Astrocyte of the hippocampus (primary cell): ENCODE data around the gene ARHGAP24.

Source experiments
- DNase-seq: peaks from one replicate; pipeline ENCODE4 v3.0.0; 2011; ENCODE audit warnings: low read depth, low spot score

The ARHGAP24 gene

DNA sequence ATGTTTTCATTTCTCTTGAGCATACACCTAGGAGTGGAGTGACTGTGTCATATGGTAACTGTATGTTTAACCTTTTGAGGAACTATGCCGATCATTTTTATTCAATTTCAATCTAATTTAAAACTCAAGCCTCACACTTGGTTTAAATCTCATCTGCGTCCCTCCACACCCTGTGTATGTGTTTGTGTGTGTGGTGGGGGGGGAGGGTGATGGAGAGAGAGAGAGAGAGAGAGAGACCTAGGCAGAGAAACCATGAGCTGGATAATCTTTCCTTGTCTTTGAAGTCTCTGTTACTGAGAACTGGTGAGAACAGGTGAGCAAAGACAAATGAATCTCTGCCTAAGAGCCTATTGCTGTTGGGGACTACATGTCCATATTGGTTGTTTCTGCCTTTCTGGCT lies 105.0 kb downstream of the ARHGAP24 start:
- DNase-seq = no peak

DNA sequence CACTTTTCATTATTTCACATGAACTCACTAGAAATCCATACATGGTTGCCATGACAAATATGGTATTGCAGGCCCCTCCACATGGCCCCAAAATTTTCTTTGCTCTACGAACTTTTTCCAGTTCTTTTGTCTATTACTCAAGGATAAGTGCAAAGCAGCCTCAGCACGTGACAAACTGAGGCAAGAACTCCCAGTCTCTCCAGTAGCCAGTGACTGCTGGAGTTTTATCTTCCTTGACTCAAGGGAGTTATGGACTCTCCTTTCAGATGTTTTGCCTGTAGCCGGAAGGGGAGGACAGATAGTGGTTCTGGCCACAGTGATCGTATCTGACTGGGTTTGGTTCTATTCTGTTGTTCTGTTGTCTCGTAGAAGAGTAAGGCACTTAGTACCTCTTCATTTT lies 105.5 kb downstream of the ARHGAP24 start:
- no peak for DNase-seq

DNA sequence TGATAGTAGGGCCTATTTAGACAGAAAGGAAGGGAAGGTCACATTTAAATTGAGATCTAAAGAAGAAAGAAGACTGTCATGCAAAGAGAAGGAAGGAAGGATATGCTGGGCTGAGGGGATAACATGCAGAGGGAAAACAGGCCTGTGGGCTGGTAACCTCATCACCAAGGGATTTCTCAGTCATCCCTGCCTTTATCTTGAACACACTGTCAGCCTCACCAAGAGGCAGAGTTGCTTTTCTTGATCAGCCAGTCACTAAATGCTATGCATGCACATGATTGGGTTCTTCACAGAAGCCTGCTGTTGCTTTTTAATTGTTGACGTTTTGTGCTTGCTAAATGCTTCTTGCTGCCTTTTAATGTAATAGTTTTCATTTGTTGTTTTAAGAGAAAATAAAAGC lies 113.0 kb downstream of the ARHGAP24 start:
- no peak for DNase-seq

DNA sequence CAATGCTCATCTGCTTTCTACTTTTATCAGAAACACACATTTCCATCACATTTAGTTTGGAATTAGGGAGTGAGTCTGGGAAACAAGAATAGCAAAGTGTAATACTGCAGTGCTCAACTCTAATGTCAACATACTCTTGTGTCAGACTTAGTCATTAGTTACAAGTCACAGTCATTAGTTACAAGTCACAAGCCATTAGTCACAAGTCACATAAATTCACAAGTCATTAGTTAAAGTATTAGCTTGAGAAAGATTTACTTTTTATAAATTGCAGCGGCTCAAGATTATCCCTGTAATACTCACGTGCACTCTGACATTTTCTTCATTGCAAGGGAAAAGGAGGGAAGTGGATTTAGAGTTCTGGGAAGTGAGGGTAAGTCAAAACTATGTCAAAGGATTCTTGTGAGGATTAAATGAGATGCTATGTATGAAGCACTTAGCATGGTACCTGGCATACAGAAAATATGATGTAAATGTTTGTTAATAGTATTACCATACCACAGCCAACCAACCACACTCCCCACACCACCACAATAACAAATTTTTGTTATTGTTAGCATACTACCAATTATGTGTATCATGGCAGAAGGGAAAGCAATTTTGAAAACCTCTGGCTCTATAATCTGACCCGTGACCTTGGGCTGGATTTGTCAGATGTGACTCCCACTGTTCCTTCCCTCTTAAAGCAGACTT lies 116.6 kb downstream of the ARHGAP24 start:
- no peak for DNase-seq

DNA sequence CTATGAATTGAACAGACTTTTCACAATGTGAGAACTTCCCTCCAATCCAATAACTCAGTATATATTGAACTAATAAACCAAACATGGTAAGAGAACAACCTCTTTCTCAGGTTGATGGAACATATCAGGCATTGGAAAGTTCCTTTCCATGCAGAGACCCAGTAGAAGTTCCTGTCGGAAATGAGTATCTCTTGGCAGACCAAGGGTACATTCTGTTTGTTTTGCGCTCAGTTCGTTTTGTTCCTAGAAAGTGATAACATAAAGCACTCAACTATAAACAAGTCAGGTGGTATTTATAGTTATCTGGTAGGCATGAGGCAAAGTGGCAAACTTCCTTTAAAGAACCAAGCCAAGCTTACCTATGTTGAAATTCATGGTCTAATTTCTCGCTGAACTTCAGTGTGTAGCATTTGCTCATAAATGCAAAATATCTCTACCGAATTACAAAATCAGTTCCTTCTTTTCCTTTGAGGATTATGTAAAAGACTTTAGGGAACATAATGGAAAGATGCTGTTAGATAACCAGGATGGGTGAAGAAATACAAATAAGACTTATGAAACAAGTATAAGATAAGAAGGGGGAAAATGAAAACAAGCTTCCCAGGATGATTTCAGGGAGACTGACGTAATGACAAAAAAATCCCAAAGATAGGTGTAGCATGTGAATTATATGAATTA lies 120.3 kb downstream of the ARHGAP24 start:
- no peak for DNase-seq

DNA sequence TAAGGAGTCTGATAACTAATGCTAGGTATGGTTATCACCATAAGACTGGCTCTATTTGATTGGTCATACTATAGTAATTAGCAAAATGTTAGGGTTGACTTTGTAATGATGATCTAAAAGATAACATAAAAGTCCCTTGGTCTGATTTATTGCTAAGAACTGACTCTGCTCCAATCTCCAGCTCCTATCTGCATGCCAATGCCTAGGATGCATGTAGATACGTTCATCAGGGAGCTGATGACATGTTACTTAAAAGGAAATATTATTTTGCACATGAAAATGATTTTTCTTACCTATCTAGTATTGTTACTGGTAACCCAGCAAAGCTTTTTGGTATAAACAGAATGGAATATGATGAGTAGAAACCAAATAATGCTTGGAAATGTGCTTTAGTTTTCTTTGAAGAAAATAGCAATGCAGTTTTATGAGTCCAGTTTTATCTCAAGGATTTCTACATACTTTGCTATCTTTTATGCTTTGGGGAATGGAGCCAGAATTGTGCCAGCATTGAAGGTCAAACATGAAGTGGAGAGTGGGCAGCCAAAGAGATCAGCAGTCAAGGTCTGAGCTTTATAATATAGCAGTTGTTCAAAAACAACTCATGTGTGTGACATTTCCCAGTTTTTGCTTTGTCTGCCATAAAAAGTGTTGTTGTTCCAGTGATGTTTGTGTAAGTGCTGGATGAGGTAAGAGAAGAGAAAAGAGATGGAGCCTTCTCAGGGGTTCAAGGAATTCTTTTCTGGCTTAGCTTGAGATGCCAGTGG lies 121.0 kb downstream of the ARHGAP24 start:
- DNase-seq = no peak

DNA sequence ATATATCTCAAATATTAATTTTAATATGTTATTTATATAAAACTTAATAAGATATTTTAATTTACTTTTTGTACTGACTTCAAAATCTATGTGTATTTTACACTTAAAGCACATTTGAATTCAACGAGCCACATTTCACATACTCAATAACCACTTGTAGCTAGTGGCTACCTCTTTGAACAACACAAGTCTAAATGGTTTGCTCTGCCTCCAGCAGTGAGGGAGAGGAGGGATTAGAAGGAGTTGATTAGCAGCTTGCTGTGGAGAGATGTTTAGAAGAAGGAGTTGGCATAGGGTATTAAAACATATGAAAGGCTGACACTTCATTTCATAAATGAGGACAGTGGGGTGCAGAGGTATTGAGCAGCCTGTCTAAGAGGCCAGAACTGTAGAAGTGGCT lies 124.0 kb downstream of the ARHGAP24 start:
- no peak for DNase-seq

DNA sequence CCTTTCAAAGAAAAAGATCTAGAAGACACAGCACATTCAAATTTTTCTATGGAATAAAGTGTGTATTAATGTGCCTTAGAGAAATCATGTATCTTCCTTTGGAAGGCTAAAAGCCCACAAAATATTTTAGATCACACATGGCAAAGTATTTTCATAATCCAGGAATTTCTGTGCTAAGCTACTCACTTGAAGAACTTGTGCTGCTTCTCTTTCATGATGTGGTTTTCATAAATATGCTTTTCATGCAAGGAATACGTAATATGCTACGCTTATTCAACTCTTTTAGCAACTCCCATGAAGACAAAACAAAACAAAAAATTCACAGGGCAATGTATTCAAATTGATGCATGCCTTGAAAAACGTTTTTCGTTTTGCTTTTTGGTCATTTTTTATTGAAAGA lies 125.6 kb downstream of the ARHGAP24 start:
- DNase-seq = no peak

DNA sequence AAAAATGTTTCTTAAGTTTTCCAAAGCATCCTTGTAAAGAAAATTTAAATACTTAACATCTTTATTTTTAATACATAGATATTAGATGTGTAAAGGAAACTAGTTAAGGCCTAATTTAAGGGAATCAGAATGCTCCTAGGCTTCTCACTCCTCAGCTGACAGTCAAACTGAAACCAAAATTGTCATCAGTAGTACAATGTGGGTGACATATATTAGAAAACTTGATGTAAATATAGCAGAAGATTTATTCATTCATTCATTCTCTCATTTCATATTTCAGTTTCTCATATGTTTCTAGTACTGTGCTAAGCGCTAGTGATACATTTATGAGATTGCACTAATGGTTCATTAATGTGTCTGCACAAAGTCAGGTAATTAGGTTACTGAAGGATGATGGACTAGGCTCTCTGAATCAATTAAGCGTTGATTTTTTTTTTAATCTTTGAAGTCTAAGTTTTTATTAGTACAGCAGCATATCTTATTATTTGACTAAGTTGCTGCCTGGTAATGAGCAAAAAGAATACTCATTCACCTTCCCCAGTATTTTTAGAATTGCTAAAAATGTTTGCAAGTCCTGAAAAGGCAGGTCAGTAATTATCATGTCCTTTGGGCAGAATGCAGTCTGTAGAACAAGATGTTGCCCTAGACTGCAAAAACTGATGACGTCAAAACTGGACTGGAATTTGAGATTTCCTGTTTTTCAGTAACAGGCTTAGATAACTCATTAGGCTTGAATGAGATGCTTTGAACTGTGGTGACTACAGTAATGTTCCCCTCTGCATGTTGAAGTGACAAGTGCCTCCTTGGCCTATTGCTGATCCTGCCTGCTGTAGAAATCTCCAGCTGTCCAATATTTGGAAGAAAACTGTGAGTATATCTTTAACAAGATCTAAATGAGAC lies 128.7 kb downstream of the ARHGAP24 start:
- DNase-seq = no peak

DNA sequence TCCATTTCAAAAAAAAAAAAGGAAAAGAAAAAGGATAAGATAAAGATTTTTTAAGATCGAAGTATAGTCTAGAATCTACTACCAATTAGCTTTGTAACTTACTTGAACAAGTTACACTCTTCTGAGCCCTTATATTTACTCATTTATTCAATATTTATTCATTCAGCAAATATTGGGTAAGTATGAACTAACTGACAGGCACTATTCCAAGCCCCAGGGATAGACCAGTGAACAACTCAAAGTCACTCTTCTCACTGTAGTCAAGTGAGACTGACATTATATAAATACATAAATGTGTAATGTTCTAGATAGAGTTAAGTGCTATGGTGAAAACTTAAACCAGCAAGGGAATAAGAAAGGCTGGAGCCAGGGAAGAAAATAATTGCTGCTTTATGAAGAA lies 131.6 kb downstream of the ARHGAP24 start:
- DNase-seq = no peak

DNA sequence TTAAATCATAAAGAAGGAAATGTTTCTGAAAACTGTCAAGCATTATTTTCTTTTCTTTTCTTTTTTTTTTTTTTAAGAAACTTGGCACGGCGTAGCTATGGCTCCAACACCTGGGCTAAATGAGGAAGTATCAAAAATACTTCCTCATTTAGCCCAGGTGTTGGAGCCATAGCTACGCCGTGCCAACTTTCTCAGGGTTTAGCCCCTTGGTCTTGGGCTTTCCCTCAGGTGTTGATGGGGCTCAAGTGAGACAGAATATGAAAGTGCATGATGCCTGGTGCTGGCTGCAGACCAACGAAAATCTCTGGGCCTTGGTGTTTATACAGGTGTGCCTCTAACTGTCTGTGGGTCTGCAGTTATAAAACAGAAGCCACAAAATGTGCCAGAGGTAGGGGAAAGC lies 132.7 kb downstream of the ARHGAP24 start:
- no peak for DNase-seq

DNA sequence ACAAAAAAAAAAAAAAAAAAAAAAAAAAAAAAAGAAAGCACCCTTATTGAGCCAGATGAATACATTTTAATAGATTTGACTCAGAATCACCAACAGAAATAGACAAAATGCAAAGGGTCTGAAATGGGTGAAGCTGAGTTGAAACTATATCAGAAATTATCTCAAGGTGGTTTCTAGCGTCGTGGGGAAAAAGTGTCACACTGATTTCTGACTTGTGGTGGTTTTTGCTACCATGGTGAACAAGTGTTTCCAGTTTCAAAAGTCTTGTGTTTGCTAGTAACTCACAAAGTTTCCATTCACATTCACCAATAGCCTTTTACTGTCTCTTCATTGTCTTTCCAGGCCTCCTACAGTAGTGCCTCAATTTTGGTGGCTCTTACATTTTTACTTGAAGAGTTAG lies 135.5 kb downstream of the ARHGAP24 start:
- no peak for DNase-seq

DNA sequence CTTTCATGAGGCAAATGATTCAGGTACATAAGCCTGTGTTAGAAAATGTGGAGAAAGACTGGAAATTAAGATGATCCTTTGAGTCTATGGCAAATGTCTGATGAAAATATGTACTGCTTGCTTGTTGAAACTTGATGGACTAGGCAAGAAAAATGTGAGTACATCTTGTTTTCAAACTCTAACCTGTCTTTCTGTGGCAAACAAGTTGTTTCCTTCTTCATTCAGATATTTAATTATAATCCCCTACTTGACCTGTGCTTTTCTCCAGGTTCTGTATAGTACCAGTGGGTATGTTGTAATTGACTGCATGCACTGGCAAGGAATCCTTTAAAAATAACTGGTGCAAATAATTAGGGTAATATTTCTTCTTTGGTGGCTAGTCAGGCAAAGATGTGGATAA lies 136.7 kb downstream of the ARHGAP24 start:
- DNase-seq = no peak

DNA sequence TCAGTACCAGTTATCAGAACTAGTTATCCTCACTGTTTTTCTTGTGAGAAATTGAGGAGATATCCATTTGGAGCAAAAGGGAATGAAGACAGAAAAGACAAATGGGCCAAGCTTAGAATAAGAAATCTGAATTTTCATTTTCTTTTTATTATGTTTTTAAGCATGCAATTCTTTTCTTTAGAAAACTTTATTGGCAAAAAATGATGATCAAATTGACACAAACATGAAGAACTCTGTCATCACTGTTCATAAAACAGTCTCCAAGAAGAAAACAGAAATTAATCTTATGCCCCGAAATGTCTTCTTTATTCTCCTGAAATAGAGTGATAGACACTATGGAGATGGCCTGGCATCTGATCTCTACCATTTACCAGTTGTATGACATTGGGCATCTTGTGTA lies 139.0 kb downstream of the ARHGAP24 start:
- DNase-seq = no peak

DNA sequence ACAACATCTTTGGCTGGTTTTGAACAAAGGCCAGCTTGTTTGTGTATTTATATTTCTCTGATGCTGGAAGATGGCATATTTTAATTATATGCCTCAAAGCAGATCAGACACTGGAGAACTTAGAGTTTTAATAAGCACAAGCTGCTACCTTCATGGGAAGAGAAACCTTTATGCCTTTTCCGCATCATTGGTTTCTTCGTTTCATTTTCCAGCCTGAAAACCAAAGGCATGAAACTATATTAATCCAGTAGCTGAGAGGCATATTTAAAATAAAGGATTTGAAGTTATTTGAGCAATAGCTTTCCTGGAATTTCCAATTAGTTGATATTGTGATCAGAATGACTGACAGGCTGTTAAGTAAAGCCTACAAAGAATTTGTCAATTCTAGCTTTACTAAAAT lies 141.0 kb downstream of the ARHGAP24 start:
- DNase-seq = peak; percentile 3

DNA sequence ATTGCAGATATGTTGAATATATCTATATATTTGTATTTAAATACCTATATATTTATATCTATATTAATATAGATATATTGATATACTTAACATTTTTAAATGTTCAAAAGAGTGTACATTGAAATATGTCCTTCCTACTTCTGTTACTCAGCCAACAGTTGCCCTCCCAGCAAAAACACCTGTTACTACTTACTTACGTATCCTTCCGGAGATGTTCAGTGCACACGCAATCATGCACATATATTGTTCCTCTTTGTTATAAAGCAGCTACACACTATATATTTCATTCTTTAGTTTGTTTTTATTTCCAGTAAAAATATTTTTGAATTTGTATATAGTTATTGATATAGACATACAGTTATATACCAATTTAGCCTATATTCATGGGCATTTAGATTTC lies 142.3 kb downstream of the ARHGAP24 start:
- no peak for DNase-seq

DNA sequence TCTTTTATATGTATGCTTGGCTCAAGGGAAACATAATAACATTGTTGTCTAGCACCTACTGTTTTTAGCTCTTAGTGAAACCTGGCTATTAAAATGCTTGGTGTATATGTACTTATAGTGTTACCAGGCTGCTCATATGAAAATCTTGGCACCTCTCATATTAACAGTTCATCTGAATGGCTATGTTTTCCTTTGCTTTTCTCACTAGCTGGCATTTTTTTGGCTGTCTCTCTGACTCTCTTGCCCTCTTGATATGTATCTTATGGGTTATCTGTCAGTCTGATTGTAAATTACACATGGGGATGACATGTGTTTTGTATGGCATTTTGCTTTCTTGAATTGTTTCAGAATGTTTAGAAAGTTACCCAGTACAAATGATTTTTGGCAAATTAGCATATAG lies 158.0 kb downstream of the ARHGAP24 start:
- no peak for DNase-seq

DNA sequence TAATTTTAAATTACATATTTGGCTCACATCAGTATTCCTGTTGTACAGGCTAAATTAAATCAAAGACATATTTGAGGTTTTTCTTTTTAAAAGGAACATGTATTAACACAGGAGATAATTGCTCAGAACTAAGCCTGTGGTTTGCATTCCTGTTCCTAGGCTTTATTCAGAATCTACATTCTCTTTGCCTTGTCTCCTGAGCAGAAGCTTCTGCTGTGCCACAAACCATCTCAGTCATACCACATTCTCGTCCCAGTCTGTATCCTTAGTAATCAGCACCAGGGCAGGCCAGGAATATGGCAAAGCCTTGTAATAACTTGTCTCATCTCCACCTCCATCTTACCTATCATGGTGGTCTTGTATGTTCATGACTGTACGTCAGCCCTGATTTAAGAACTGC lies 162.8 kb downstream of the ARHGAP24 start:
- peak; percentile 32 for DNase-seq

DNA sequence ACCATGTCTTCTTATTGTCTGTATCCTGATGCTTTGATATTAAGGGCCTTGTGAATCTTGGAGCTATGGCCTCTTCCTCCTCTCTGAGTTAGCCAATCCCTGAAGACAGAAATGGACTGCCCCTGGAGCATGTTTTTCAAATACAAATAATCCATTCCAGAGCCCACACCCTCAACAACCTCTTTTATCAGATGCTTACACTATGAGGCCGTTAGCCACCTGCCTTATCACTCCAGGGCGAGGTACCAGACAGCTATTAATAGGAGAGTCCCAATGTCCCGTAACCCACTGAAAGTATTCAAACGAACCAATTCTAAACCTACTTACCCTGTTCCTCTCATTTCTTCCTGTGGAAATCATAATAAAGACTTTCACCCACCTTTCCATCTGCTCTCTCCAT lies 165.0 kb downstream of the ARHGAP24 start:
- DNase-seq = no peak

DNA sequence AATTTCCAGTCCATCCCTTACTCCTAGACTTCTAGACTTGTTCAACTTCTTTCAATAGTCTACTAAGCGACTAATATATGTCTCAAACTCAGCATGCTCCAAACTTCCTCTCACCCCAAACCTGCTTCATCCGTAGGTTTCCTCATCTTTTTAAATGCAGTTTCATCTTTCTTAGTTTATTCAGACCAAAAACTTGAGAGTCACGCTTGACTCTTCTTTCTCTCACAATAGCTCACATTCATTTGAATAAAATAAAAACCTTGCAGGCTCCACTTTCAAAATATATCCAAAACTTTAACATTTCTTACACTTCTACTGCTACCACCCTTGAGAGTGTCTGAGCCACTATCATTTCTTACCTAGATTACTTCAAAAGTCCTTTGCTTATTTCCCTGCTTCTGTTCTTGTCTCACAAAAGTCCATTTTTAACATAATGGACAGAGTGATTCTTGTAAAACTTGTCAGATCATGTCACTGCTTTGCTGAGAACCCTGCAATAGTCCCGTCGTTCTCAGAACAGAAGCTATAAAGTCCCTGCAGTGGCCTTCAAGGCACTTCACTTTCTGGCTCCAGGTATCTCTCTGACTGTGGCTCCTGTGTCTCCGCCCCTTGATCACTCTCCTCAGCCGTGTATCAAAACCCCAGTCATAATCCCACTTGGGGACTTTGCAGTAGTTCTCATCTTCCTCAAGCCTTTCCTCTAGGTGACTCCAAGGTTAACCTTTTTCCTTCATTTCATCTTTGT lies 167.6 kb downstream of the ARHGAP24 start:
- DNase-seq = no peak

DNA sequence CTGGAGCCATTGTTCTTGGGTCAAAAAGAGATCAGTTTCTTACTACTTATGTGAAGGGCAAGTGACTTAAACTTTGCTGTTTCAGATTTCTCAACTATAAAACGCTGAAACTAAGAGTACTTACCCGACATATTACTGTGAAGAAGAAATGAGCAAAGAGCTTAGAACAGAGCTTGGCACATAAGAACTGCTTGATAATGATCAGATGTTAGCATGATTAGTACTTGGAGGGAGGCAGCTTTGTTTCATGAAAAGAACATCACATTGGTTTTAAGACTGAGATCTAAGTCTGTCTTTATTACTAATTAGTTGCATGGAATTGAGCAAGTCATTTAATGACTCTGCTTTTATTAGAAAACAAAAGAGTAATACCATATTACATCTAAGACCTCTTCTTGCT lies 169.1 kb downstream of the ARHGAP24 start:
- DNase-seq = no peak
